ENCODE measurements around the gene KRT82. TPM values are rescaled to one million over a fixed set of nuclear protein-coding genes. Genes with fewer than 3 reads are reported as not detected.

The KRT82 gene
- total RNA-seq, result not detected
- not detected for polyA plus RNA-seq (2013, experiment 1 of 2)
- not detected for polyA plus RNA-seq (2013, experiment 2 of 2)
- long read RNA-seq, experiment 1, result 0 reads
- long read RNA-seq, experiment 2, result 0 reads
- long read RNA-seq, experiment 3, result 0 reads
- long read RNA-seq, experiment 4, result 0 reads

- Histone ChIP-seq H3K4me1 (ENCODE audit: control insufficient read depth, insufficient read depth, low read length) (no peaks in the 10 kb centered on the region), H3K4me3 (ENCODE audit: low read length) (no peak within 1 kb of the TSS), H3K27me3 (ENCODE audit: control insufficient read depth, insufficient read depth, low read length, poor library complexity, severe bottlenecking) (no peaks in the 10 kb centered on the region), H3K27ac (ENCODE audit: low read depth, low read length) (no peak within 1 kb of the TSS), H3K9ac (ENCODE audit: extremely low read depth, low read length, poor library complexity, severe bottlenecking) (no peak within 1 kb of the TSS), H3K9me3 (ENCODE audit: control insufficient read depth, low read length) (no peaks in the 10 kb centered on the region), H3K36me3 (ENCODE audit: control insufficient read depth, insufficient read depth, low read length) (no peaks in the 10 kb centered on the region)
- 93 to 98% methylated on average over 9 to 14 of the region's 14 CpGs for WGBS, 2 experiments (ENCODE audit: insufficient coverage in 1 of 2, insufficient read length in 1 of 2)
- peaks cover 10% of the 10 kb centered on the region for H3K4me1 Mint-ChIP-seq
- no peaks in the 10 kb centered on the region for H3K36me3 Mint-ChIP-seq (ENCODE audit: low read depth)
- H3K9me3 Mint-ChIP-seq, result peaks cover 11% of the 10 kb centered on the region
- TF ChIP-seq CTCF (conservative IDR thresholded peaks at IDR 0.05), result no peak
- H3K27ac Mint-ChIP-seq, result no peak within 1 kb of the TSS
- peaks cover 19% of the 10 kb centered on the region for H3K27me3 Mint-ChIP-seq (ENCODE audit: insufficient read depth)
- H3K4me3 Mint-ChIP-seq, result no peak within 1 kb of the TSS
- DNase-seq, result no peak
Observed at GRCh38 chr12:52405922-52406385, at the start of gene KRT82. TSS of gene KRT82 (minus strand) at chr12:52406335. CDS start at chr12:52406277, 58 bp downstream.

GRCh38 chr12:52455821-52456220, 49.7 kb upstream of the KRT82 start:
- Histone ChIP-seq H3K27me3 (ENCODE audit: control insufficient read depth, insufficient read depth, low read length, poor library complexity, severe bottlenecking) (no peaks in the 10 kb centered on the region), H3K9me3 (ENCODE audit: control insufficient read depth, low read length) (no peaks in the 10 kb centered on the region), H3K4me1 (ENCODE audit: control insufficient read depth, insufficient read depth, low read length) (no peaks in the 10 kb centered on the region), H3K27ac (ENCODE audit: low read depth, low read length) (no peak overlapping the region), H3K36me3 (ENCODE audit: control insufficient read depth, insufficient read depth, low read length) (no peaks in the 10 kb centered on the region), H3K9ac (ENCODE audit: extremely low read depth, low read length, poor library complexity, severe bottlenecking) (no peak overlapping the region), H3K4me3 (ENCODE audit: low read length) (no peak overlapping the region)
- H3K36me3 Mint-ChIP-seq (ENCODE audit: low read depth), result no peaks in the 10 kb centered on the region
- no peak overlapping the region for H3K27ac Mint-ChIP-seq
- H3K9me3 Mint-ChIP-seq, result no peaks in the 10 kb centered on the region
- no peak for DNase-seq
- no peak overlapping the region for H3K4me3 Mint-ChIP-seq
- peaks cover 1% of the 10 kb centered on the region for H3K27me3 Mint-ChIP-seq (ENCODE audit: insufficient read depth)
- WGBS, 2 experiments (ENCODE audit: insufficient coverage in 1 of 2, insufficient read length in 1 of 2), result 83% methylated on average over 1 of the region's 1 CpG; no CpG with 5 or more reads in 1 of the 2 experiments
- TF ChIP-seq CTCF (conservative IDR thresholded peaks at IDR 0.05), result no peak
- H3K4me1 Mint-ChIP-seq, result no peaks in the 10 kb centered on the region

DNA sequence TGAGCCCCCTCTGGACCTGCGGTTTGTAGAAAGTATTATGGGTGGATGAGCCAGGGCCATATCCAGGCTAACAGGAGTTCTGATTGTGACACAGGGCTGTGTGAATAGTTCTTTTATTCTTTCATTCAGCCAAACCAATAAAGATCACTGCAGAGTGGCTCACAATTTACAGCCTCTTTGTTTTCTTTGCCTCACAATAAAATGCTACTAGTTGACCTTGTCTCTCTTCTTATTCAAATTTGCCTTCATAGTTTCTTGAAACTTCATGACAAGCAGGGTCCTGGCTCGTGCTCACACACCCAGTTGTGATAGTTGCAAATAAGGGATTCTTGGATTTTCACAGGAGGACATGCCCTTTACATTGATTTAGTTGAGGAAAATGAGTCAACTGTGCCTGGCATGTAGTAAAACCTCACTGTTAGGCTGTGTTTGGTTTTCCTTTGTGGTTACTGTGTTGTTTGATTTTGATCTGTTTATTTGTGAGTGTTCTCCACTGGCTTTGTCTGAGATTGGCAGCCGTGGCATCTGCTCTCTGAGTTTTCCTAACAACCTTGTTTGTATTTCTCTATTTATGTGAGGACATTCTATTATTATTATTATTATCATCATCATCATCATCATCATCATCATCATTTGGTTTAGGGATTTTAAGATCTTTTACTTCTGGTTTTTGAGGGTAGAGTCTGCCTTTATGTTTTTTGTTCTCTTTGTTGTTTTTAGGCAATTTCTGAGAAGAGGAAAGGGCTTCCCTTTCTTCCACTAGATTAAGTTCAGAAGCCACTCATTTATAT, 48.5 kb upstream of the KRT82 start:
- no peak for DNase-seq

More for the DNA sequence above, 48.5 kb upstream of the KRT82 start:
- H3K27ac Mint-ChIP-seq, result no peak overlapping the region
- H3K36me3 Mint-ChIP-seq (ENCODE audit: low read depth), result no peaks in the 10 kb centered on the region
- WGBS, 2 experiments (ENCODE audit: insufficient coverage in 1 of 2, insufficient read length in 1 of 2), result 58% methylated on average over 2 of the region's 3 CpGs; no CpG with 5 or more reads in 1 of the 2 experiments
- H3K9me3 Mint-ChIP-seq, result no peaks in the 10 kb centered on the region
- H3K9ac ChIP-seq (ENCODE audit: extremely low read depth, low read length, poor library complexity, severe bottlenecking), result no peak overlapping the region
- H3K4me3 Mint-ChIP-seq, result no peak overlapping the region
- no peak for TF ChIP-seq CTCF (conservative IDR thresholded peaks at IDR 0.05)
- no peaks in the 10 kb centered on the region for H3K4me1 Mint-ChIP-seq
- peaks cover 12% of the 10 kb centered on the region for H3K27me3 Mint-ChIP-seq (ENCODE audit: insufficient read depth)
- peak overlapping the region; percentile 42 for H3K27ac ChIP-seq (ENCODE audit: low read depth, low read length)
- no peaks in the 10 kb centered on the region for H3K27me3 ChIP-seq (ENCODE audit: control insufficient read depth, insufficient read depth, low read length, poor library complexity, severe bottlenecking)
- H3K9me3 ChIP-seq (ENCODE audit: control insufficient read depth, low read length), result no peaks in the 10 kb centered on the region
- no peak overlapping the region for H3K4me3 ChIP-seq (ENCODE audit: low read length)
- no peaks in the 10 kb centered on the region for H3K4me1 ChIP-seq (ENCODE audit: control insufficient read depth, insufficient read depth, low read length)
- H3K36me3 ChIP-seq (ENCODE audit: control insufficient read depth, insufficient read depth, low read length), result no peaks in the 10 kb centered on the region

All from endodermal cell (in vitro differentiated cells).